Stimulated activated CD4-positive, alpha-beta T cell treated with anti-CD3 and anti-CD28 coated beads, Interleukin-15, amount 100 ng/mL, for 24 hours (primary cell): ENCODE results near the gene GPX4.

Source experiments
- DNase-seq: peaks from one replicate; pipeline ENCODE4 v3.0.0-alpha.2; 2020

The GPX4 gene

GRCh38 chr19:1069009-1069779, 34.6 kb upstream of the GPX4 start:
- DNase-seq = peak; percentile 75

- DNase-seq = peak; percentile 2
Observed at GRCh38 chr19:1070576-1070930, 33.2 kb upstream of the GPX4 start.

DNA sequence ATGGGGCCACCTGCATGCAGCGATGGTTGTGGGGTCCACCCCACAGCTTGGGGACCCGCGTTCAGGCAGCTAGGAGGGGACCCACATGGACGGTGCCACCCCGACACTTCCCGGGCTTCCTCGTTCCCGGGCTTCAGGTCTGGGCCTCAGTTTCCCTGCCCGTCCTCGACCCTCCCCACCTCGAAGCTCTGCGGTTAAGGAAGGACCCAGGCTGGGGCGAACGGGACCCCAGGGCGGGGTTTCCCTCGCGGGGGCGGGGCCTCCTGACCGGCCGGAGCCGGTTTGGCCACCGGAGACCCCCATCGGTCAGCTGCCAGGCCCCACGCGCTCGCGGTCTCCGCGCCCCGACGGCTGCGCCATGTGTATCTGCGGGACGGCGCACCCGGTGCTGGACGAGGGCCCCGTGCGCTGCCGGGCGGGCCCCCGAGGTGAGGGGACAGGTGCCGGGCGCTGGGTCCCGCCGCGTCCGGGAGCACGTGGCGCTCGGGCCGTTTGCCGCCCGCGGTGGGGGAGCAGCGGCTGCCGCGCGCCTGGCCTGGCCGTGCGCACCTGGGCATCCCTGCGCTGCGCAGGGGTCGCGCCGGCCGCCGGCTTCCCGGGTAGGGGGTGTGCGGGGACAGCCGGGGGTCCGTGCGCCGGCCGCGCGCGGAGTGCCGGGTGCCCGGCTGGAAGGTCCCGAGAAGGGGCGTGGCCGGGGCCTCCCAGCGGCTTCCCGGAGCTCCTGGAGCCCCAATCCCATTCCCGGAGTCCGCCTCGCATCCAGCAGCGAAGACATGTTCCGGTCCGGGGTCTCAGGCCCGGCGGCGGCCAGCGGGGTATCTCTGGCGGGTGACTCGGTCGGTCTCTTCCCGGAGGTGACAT, 32.6 kb upstream of the GPX4 start:
- no peak for DNase-seq

DNA sequence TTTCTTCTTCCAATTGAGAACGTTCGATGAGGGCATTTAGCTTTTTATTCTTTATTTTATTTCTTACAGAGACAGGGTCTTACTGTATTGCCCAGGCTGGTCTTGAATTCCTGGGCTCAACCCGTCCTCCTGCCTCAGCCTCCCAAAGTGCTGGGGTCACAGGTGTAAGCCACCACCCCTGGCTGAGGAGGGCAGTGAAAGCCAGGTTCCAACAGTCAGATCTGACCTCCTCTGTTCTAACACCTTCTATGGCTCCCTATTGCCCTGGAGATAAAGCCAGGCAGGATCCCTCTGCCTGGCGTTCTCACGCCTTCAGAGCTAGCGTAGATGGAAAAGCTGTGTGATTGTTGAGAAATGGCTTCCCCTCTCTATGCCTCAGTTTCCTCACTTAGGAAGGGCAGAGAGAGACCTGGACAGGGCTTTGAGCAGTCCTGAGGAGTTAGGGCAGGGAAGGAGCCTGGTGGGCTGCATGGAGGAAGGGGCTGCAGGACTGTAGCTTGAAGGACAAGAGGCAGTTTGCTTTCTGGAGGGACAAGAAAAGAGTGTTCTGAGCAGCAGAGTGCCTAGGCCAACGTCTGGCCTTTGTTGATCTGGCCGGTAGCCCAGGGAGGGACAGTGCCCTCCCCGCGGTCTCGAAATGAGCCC, 31.3 kb upstream of the GPX4 start:
- DNase-seq = no peak

GRCh38 chr19:1073063-1073955, 30.5 kb upstream of the GPX4 start:
- DNase-seq = no peak

DNA sequence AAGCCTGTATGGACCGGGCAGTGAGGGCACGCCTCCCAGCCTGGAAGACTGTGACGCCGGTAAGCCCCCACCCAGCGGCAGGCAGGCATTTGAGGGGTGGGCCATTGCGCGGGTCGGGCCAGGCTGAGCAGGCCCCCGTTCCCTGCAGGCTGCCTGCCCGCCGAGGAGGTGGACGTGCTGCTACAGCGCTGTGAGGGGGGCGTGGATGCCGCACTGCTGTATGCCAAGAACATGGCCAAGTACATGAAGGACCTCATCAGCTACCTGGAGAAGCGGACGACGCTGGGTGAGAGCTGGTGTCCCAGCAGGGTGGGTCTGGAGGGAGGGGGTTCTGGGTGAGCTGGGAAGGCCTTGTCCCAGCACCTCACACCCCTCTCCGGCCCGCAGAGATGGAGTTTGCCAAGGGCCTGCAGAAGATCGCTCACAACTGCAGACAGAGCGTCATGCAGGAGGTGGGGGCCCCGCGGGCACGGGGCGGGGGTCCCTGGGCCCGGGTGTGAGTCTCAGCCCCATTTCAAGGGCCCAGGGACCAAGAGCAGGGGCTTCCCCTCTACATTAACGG, 29.8 kb upstream of the GPX4 start:
- DNase-seq = no peak

DNA sequence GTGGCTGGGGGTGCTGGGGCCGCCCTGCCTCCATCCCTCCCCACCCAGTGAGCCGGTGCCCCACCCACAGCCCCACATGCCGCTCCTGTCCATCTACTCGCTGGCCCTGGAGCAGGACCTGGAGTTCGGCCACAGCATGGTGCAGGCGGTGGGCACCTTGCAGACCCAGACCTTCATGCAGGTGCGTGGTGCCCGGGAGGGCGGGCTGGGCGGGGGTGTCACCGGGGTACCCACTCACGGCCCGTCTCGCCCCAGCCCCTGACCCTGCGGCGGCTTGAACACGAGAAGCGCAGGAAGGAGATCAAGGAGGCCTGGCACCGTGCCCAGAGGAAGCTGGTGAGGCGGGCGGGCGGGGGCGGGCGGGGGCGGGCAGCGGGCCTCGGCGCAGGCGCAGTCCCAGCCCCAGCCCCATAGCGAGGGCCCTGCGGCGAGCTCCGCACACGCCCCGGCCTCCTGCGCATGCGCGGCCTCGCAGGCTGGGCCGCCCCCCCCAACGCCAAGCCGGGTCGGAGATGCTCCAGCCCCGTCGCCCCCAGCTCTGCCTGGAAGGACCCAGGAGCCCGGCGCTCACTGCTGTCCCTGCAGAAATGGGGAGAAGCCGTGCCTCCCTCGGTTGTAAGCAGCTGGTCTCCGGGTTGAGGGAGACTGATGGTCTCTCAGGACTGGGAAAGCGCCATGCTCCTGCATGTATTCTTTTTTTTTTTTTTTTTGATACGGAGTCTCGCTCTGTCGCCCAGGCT, 29.1 kb upstream of the GPX4 start:
- DNase-seq = peak; percentile 91

GRCh38 chr19:1076046-1076386, 27.8 kb upstream of the GPX4 start:
- no peak for DNase-seq

DNA sequence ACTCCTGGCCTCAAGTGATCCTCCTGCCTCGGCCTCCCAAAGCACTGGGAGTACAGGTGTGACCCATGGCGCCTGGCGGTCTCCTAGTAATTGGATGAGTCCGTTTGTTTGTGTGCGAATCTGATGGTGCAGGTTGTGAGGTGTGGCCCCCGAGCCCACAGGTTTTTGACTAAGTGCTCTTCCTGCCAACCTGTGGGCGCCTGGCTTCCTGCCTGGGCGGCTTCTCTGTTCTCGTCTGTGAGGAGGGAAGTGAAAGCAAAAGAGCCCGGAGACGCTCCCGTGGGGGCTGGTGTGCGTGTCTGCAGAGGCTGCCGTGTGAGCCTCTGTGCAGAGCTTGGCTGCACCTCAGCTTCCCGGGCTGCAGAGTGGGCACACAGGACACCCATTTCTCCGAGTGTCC, 26.8 kb upstream of the GPX4 start:
- DNase-seq = peak; percentile 94

GRCh38 chr19:1079566-1080111, 24.2 kb upstream of the GPX4 start:
- DNase-seq = peak; percentile 89

- DNase-seq = peak; percentile 12
Observed at GRCh38 chr19:1080360-1081161, 23.2 kb upstream of the GPX4 start.

GRCh38 chr19:1081301-1082164, 22.3 kb upstream of the GPX4 start:
- DNase-seq = peak; percentile 1

GRCh38 chr19:1082165-1082927, 21.4 kb upstream of the GPX4 start:
- peak; percentile 85 for DNase-seq

DNA sequence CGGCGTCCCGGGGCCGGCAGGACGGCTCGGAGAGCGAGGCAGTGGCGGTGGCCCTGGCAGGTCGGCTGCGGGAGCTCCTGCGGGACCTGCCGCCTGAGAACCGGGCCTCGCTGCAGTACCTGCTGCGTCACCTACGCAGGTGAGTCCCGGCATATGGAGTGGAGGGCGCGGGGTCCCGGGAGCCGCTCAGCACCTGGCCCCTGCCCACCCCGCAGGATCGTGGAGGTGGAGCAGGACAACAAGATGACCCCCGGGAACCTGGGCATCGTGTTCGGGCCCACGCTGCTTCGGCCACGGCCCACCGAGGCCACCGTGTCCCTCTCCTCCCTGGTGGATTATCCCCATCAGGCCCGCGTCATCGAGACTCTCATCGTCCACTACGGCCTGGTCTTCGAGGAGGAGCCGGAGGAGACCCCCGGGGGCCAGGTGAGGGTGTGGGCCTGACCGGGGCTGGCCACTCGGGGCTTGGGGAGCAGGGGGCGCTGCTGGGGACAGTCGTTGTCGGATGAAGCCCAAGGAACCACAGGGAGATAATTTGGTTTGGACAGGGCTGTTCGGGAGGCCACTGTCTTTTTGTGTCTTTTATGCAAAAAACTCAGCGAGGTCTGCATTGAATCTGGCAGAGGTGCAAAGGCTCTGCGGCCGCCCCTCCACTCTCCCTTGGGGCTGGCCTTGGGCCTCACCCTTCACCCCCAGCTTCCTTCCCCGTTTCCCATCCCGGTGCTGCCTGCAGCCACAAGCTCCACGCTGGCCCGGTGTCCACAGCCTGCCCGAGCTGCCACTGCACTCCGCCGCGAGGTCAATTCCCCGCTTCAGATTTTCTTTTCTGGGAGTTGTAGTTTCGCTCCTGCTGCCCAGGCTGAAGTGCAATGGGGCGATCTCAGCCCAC, 20.6 kb upstream of the GPX4 start:
- DNase-seq = peak; percentile 4

GRCh38 chr19:1084024-1084868, 19.5 kb upstream of the GPX4 start:
- DNase-seq = peak; percentile 52

DNA sequence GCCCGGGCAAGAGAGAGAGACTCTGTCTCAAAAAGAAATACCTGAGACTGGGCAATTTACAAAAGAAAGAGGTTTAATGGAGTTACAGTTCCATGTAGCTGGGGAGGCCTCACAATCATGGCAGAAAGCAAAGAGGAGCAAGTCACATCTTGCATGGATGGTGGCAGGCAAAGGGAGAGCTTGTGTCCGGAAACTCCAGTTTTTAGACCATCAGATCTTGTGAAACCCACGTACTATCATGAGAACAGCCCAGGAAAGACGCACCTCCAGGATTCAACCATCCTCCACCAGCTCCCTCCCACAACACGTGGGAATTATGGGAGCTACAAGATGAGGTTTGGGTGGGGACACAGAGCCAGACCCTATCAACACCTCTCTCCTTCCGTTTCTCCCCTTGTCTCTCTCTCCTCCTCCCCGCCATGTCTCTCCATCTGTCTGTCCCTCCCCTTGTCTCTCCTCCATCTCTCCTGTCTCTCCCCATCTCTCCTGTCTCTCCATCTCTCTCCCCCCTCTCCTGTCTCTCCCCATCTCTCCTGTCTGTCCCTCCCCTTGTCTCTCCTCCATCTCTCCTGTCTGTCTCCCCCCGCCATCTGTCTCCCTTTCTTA, 18.6 kb upstream of the GPX4 start:
- DNase-seq = peak; percentile 3
